Measurements from ENCODE around the gene LIMCH1. TPM values are rescaled to one million over a fixed set of nuclear protein-coding genes. Genes with fewer than 3 reads are reported as not detected.
A peak's percentile ranks its signal among the peaks of the same experiment; 100 is the strongest.

The LIMCH1 gene
- total and polyA plus RNA-seq, 11 donors = 50.9 to 345 (median 233) TPM

DNA sequence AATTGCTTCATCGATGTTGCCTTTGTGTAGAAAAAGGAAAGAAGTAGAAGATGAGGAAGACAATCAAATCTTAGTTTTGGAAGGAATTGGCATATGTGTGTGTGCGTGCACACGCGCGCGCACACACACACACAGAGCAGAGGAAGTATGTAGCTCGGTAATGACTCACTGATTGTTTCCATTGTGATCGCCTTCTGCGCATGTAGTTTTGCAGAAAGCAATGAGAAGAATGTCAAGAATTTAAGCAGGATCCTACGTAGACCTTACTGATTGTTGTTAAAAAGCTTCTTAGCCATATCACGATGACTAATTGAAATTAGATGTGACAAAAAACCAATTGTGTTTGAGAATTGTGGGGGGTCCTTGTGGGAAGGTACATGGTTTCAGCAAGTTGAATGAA is 12.8 kb upstream of the LIMCH1 start:
- ATAC-seq = peak; percentile 65 to 77 (median 70)
- no peaks in the 10 kb centered on the region for H3K36me3 ChIP-seq
- H3K27me3 ChIP-seq = no peaks in the 10 kb centered on the region
- H3K27ac ChIP-seq = peak overlapping the region in 7 of 12 donors; percentile 6 to 57 (median 44)
- no peak overlapping the region for H3K4me3 ChIP-seq
- no peak for TF ChIP-seq POLR2A (IDR thresholded peaks at IDR 0.05)
- no peak for TF ChIP-seq CTCF (IDR thresholded peaks at IDR 0.05)
- DNase-seq = no peak
- H3K9me3 ChIP-seq = no peaks in the 10 kb centered on the region
- H3K4me1 ChIP-seq = peaks cover 0 to 51% (median 23%) of the 10 kb centered on the region in 12 donors
- WGBS, 4 donors = 42 to 58% (median 53%) methylated on average over 11 of the region's 11 CpGs
- intact Hi-C loops (cut with DNase I) = loop anchor here in 3 of 10 donors (5.0 to 10.0 kb wide), 3 partner anchors 77 to 240 kb away; no protein-coding TSS in a partner anchor

- Histone ChIP-seq H3K4me3 (no peak overlapping the region), H3K27ac (peak overlapping the region in 1 of 12 donors; percentile 12), H3K9me3 (no peaks in the 10 kb centered on the region), H3K27me3 (no peaks in the 10 kb centered on the region), H3K4me1 (peaks cover 0 to 56% (median 20%) of the 10 kb centered on the region in 12 donors), H3K36me3 (no peaks in the 10 kb centered on the region)
- DNase-seq = no peak
- intact Hi-C loops (cut with DNase I) = loop anchor here in 3 of 10 donors (5.0 to 10.0 kb wide), 3 partner anchors 76 to 242 kb away; no protein-coding TSS in a partner anchor
- WGBS, 4 donors = 95 to 100% (median 96%) methylated on average over 2 of the region's 2 CpGs
- no peak for ATAC-seq
- TF ChIP-seq POLR2A (IDR thresholded peaks at IDR 0.05) (no peak), CTCF (IDR thresholded peaks at IDR 0.05) (no peak)
These were observed 11.3 kb upstream of the LIMCH1 start for GRCh38 chr4:41526628-41527027.

GRCh38 chr4:41528512-41529205 is 9.3 kb upstream of the LIMCH1 start:
- no peak overlapping the region for H3K27ac ChIP-seq
- no peak for ATAC-seq
- no peaks in the 10 kb centered on the region for H3K36me3 ChIP-seq
- 25 to 33% (median 30%) methylated on average over 6 of the region's 6 CpGs for WGBS, 4 donors
- TF ChIP-seq POLR2A (IDR thresholded peaks at IDR 0.05) (no peak), CTCF (IDR thresholded peaks at IDR 0.05) (no peak)
- H3K4me1 ChIP-seq = peaks cover 0 to 76% (median 29%) of the 10 kb centered on the region in 12 donors
- no peak for DNase-seq
- H3K4me3 ChIP-seq = no peak overlapping the region
- H3K27me3 ChIP-seq = no peaks in the 10 kb centered on the region
- no peaks in the 10 kb centered on the region for H3K9me3 ChIP-seq
- intact Hi-C loops (cut with DNase I) = loop anchor here in 3 of 10 donors (5.0 to 10.0 kb wide), 3 partner anchors 74 to 244 kb away; no protein-coding TSS in a partner anchor

GRCh38 chr4:41530741-41531140 is 7.2 kb upstream of the LIMCH1 start:
- Histone ChIP-seq H3K9me3 (no peaks in the 10 kb centered on the region), H3K36me3 (no peaks in the 10 kb centered on the region), H3K4me1 (peaks cover 0 to 78% (median 37%) of the 10 kb centered on the region in 12 donors), H3K27me3 (no peaks in the 10 kb centered on the region), H3K4me3 (no peak overlapping the region), H3K27ac (no peak overlapping the region)
- TF ChIP-seq POLR2A (IDR thresholded peaks at IDR 0.05) (no peak), CTCF (IDR thresholded peaks at IDR 0.05) (no peak)
- DNase-seq (no peak), ATAC-seq (no peak)
- intact Hi-C loops (cut with DNase I) = loop anchor here in 7 of 10 donors (10.0 kb wide), 7 partner anchors 86 to 246 kb away; no protein-coding TSS in a partner anchor
- 79 to 88% (median 82%) methylated on average over 5 of the region's 5 CpGs for WGBS, 4 donors
